GM19455 (cell line): ENCODE data around the gene ATP12A.

ENCODE experiments used
- ATAC-seq: cut with Tn5 transposase; IDR thresholded peaks from one replicate; pipeline ENCODE4 v1.9.1; 2021; ENCODE audit not compliant: unreplicated experiment

ATP12A gene

GRCh38 chr13:24684600-24684998 is 4.4 kb downstream of the ATP12A start:
- ATAC-seq: no peak

DNA sequence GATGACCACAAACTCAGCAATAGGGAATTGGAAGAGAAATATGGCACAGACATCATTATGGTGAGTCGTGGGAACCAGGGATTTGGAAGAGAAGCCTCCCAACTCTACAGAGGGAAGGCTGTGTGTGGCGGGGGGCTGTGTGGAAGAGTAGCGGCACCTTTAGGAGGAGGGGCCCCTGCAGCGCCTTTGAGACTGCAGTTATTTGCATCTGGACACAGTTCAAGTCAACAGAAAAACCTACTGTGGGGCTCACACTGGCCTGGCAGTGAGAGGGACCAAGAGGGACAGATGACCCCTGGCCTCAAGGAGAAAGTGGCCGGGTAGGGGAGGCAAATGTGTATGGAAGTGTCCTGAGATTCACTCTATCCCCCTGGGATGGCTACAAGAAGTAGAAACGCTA is 5.1 kb downstream of the ATP12A start:
- ATAC-seq: no peak

GRCh38 chr13:24687611-24688010 is 7.4 kb downstream of the ATP12A start:
- no peak for ATAC-seq

- no peak for ATAC-seq
These were observed 7.9 kb downstream of the ATP12A start for GRCh38 chr13:24688111-24688510.

- no peak for ATAC-seq
These were observed 8.7 kb downstream of the ATP12A start for GRCh38 chr13:24688950-24689349.

DNA sequence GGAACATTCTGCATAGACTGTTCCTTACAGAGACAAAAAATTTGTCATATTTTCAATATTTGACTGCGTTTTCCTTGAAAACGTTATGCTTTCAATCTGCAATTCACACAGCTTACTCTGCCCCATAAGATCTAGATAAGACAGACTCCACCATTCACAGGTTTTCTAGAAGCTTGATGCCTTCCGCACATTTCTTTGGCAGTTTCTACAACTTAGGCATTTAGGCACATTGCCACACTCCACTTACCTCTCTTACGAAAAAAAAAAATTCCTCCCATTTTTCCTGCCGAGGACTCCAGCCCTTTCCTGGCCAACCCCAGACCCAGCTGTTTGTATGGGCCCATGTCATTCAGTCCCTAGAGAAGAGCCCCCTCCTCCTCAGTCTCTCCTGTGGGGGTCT is 11.2 kb downstream of the ATP12A start:
- no peak for ATAC-seq

- ATAC-seq: no peak
These were observed 12.4 kb downstream of the ATP12A start for GRCh38 chr13:24692561-24692960.

GRCh38 chr13:24693862-24694471 is 13.8 kb downstream of the ATP12A start:
- ATAC-seq: no peak

- ATAC-seq: no peak
These were observed 14.7 kb downstream of the ATP12A start for GRCh38 chr13:24694907-24695306.

DNA sequence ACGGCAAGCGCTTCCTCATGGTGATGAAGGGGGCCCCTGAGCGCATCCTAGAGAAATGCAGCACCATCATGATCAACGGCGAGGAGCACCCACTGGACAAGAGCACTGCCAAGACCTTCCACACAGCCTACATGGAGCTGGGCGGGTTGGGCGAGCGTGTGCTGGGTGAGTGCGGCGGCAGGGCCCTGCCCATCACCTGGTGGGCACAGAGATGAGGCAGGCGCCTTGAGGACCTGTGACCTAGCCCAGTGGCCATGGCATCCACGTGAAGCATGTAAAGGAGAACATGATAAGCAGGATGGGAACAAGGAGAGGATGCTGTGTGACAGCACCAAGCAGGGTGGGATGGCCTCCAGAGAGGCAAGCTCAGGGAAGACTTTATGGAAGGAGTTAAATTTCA is 18.5 kb downstream of the ATP12A start:
- no peak for ATAC-seq

GRCh38 chr13:24699541-24699940 is 19.3 kb downstream of the ATP12A start:
- no peak for ATAC-seq

DNA sequence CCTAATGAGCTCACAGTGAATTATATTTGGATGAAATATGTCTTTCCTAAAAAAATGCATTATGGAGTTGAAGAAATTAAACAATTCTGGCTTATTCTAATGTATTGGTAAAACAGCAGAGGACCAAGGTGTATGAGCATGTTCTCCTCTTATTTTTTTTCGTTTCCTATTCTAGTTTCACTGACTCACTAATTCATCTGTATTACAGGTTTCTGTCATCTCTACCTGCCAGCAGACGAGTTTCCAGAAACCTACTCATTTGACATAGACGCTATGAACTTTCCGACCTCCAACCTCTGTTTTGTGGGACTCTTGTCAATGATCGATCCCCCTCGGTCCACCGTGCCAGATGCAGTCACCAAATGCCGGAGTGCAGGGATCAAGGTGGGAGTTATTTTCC is 20.3 kb downstream of the ATP12A start:
- ATAC-seq: no peak

GRCh38 chr13:24706886-24707585 is 26.8 kb downstream of the ATP12A start:
- no peak for ATAC-seq

GRCh38 chr13:24709186-24709913 is 29.1 kb downstream of the ATP12A start:
- no peak for ATAC-seq

- ATAC-seq: no peak
These were observed 32.8 kb downstream of the ATP12A start for GRCh38 chr13:24713022-24713421.

- ATAC-seq: no peak
These were observed 35.8 kb downstream of the ATP12A start for GRCh38 chr13:24716011-24716410.

DNA sequence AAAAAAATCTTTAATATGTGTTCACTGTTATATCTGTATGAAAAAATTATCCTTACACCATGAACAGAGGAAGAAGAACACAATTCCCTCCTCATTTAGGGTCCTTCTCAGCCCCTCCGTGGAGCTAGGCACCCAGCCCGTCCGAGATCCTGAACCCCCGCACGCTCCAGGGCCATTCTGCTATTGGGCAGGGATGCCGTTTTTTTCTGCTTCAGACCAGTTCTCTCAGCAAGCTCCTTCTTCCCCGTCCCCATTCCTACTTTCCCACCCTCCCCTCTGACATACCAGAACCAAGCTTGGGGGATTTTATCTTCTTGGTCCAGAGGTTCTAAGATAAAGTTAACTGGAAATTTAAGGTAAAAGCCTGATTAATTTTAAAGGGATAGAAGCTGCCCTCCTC is 36.2 kb downstream of the ATP12A start:
- ATAC-seq: no peak

DNA sequence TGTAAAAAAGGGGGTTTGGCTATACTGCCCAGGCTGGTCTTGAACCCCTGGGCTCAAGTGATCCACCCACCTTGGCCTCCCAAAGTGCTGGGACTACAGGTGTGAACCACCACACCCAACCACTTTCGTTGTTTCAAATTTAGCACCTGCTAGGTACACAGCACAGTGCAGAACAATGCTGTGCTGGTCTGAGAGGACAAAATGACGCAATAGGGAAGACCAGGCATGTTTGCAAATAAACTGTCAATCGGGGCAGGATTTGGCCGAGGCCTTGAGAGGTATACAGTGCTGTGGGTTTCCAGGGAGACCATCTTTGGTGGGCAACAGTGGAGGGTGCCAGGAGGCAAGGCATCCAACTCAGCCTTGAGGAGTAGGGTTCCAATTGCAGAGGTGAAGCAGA is 37.0 kb downstream of the ATP12A start:
- ATAC-seq: no peak

DNA sequence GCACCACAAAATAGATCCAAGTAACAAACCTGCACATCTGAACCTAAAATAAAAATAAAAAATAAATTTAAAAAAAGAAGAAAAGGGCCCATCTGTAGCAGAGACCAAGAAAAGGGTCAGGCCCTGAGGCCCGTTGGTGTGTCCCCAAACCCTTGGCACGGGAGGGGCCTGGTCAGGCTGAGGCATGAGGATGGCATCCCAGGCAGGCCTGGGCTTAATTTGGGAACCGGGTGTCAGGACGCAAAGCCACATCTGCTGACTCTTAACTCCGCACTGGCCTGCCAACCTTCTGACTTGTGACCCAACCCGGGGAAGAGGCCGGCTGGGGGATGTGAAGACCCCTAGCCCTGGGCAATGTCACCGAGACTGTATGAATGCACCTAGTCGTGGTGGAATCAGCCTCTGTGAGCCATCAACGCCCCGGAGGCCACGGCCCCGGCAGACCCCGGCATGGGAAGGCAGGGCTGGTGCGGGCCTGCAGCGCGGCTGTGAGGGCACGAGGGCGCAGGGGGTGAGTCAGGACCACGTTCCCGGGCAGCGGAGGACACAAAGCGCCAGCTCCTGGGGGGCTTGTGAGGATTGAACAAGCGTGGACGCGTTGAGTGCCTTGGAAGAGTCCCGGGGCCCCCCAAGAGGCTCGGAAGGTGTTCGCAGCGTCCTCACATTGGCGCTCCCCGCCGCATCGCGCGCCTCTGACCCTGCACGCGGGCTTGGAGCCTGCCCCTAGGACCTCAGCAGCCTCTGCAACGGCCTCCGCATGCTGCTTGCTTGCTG is 38.2 kb downstream of the ATP12A start:
- ATAC-seq: no peak

DNA sequence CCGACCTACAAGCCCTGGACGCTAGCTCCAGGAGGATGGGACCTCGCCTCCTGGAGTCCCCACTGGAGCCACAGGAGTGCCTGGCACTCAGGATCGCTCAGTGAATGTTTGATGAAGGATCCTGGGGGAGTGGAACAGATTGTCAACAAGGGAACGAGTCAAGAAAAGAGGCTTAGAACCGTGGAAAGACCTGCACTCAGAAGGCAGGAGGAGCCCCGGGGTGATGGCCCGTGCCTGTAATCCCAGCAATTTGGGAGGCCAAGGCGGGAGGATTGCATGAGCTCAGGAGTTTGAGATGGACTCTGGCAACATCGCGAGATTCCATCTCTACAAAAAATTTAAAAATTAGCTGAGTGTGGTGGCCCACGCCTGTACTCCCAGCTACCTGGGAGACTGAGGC is 38.9 kb downstream of the ATP12A start:
- no peak for ATAC-seq

DNA sequence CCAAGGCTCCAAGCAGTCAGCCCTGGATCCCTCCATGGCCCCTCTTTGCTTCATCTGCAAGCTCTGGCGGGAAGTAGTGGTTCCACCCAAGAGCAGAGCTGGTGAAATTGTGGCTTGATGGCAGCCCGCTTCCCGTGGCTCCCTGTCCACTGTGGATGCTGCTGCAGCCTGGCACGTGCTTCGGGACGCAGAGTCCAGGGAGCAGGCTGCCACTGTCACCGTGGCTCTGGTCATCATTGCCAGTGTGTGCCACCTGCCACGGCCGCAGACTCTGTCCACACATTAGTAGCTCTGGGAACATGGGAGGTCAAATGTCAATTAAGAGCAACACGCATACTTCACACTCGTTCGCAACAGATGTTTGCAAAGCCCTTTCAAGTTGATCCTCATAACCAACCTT is 43.0 kb downstream of the ATP12A start:
- no peak for ATAC-seq

GRCh38 chr13:24724714-24725113 is 44.5 kb downstream of the ATP12A start:
- no peak for ATAC-seq
